SH-SY5Y (cell line): ENCODE results near the gene SSPN.

Experiments used
- GATA2 ChIP-seq: IDR thresholded peaks from 2 replicates; pipeline ENCODE4 v1.6.1; 2011; ENCODE audit warnings: mild to moderate bottlenecking, low read depth, low read length
- GATA3 ChIP-seq: IDR thresholded peaks from 2 replicates; pipeline ENCODE4 v1.6.1; 2011; ENCODE audit warnings: low read depth, mild to moderate bottlenecking, low read length, moderate library complexity

Gene SSPN

DNA sequence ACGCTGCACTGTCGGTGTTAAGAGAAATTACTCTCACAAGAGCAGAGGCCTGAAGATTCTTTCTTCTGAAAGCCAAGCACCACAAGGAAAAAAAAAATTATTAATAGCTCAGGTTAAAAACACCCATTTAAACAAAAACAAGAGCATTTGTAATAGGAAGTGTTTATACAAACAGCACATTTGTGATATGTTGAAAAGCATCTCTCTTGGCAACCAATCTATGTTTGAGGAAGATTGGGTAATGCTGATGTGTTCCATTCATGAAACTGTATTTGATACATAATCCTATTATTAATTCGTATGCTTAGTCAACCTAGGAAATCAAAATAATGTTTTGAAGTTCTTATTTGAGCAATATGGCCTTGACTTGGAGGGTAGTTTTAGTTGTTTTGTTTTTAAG lies 36.5 kb downstream of the SSPN start:
- TF ChIP-seq GATA3, result no peak
- no peak for TF ChIP-seq GATA2

DNA sequence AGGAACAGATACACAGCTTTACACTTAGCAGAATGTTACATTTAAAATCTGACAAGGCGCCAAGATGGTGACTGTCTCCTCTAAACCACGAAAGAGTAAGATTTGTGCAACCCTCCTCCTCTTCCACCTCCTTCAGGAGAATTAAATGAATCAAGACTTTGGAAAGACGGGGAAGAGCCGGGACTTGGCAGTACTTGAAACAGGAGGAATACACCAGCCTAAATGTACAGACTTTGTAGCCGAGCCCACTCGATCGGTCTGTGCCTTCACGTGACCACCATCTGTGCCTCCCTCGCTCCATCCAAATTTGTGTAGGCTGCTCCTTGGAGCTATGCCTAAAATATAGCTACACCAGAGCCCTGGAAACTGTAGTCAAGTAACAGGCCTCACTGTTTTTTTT lies 38.3 kb downstream of the SSPN start:
- no peak for TF ChIP-seq GATA3
- no peak for TF ChIP-seq GATA2

DNA sequence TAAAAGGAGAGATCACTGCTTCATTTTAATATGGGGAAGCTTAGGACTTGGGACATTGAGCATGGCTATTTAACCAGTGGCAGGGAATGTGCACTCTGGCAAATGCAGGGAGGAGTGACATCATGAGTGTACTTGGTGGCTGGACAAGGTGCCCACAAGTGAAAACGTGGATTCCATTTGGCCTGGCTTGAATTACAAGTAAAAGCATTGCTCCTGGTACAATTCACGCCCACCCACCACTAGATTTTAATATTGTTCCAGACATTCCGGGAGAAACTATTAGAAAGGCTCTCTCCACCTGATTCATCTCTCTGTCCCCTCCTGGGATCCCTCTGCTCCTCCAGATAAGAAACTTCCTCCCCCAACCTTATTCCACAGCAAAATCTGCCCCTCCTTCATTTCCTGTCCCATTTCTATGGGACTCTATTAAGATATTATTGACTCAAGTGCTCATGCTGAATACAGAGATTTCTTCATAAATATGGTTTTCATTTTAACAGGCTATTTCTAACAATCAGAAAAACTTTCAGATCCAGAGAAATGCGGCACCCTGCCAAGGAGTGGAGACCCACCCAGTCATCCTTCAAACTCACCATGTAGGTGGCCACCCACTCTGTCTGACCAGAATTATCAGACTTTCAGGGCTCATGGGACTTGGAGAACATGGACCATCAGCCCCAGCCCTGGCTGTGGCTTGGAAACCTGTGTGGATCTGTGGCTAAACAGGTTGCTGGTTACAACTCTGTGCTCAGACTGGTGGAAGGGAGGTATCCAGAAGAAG lies 43.2 kb downstream of the SSPN start:
- no peak for TF ChIP-seq GATA2
- TF ChIP-seq GATA3, result no peak

DNA sequence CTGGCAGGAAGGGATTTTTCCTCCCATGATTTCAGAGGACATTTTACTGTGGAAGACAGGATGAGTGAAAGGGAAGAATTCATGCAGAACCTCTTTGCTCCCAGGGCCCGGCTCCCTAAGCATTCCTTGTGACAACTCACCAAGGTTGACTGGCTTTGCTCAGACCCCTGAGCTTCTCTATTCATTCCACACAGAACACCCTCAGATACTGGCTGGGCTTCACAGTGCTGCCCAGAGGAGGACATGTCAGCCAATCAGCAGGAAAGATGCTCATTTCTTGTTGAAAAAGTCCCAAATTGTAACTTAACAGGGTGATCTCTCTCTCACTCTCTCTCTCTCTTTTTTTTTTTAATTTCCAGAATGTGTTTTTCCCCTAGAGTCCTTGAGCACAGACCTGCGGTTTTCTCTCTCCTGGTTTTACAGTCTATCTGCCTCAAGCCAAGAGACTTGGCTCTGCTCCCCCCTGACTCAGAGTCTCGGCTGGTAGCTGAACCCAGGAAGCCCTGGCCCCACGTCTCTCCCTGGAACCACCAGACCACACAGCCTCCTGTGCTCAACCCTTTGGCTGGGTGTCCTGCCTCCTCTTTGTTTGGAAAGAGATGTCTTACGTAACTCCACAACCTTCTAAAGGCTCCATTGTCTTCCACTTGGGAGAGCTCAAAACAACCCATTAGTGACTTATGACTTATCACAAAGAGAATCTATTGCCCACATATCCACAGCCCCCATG lies 43.9 kb downstream of the SSPN start:
- TF ChIP-seq GATA2, result no peak
- TF ChIP-seq GATA3, result no peak

DNA sequence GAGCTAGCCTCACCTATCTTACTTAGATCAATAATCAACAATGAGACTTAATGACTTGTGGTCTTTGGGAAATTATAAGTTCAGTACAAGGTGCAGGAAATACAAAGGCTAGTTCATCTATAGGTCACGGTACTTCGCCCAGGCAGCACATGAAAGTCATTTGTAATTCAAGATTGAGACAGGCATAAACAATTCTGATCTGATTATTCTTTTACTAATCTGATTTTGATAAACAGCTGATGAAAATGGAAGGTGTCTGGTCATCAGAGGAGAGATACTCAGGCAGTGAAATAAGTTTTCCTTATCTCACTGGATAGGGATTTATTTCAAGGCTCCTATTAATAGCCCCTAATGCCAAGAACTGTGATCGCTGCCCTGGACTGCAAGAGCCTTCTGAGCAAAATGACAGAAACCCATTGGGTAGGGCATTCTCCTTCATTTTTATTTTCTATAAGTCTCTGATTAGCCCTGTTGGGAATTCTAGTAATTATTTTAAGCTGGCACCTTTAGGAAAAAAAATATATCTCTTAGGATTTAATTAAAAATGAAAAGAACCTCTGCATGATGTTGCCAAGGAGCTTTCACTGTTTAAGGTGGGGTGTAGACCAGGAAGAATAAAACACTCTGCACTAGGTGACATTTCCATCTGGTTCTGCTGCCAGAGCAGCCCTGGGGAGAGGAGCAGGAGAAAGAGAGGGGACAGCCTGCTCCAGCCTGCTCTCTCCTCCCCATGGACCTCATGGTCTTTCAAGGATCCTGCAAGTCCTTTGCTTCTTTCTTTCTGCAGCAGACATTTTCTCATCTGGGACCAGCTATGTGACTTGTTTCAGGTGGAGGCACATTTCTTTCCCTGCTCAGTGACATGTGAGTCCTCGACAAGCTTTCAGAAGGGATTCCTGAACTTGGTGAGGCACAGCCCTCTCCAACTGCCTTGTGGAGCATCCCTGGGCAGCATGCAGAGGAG lies 44.8 kb downstream of the SSPN start:
- no peak for TF ChIP-seq GATA3
- TF ChIP-seq GATA2, result no peak

DNA sequence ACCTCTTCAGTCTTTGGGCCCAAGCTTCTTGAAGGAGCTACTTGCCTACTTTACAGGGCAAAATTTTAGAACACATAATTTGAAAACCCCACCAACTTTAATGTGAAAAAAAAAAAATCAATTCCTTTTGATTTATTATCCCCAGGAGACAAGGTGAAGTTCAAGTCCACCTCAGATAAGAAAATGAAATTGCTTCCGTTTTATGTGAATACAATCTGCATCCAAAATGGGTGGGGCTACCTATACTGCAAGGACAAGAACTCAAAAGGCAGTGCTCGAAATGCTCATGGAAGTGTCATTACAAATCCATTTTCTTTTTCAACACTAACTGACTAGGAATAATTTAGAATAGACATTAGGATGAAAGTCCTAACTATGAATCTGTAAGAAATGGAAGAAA lies 45.7 kb downstream of the SSPN start:
- no peak for TF ChIP-seq GATA3
- TF ChIP-seq GATA2, result no peak

DNA sequence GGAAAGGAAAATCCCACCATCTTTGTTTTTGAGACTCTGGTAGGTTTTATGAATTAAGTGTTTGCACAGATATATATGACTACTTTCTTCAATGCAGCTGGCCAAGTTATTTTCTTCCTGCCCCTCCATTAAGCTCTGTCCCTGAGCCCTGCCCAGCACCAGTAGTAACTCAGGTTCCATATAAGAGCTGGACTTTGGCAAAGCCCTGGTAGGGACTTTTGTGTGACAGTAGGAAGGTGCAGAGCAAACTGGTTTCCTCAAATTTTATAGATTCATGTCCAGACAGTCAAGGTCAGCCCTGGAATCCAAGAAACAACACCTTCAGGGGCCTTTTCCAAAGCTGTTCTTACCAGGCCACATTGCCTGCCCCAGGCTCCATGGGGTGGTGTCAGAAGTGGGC lies 47.3 kb downstream of the SSPN start:
- no peak for TF ChIP-seq GATA2
- no peak for TF ChIP-seq GATA3

DNA sequence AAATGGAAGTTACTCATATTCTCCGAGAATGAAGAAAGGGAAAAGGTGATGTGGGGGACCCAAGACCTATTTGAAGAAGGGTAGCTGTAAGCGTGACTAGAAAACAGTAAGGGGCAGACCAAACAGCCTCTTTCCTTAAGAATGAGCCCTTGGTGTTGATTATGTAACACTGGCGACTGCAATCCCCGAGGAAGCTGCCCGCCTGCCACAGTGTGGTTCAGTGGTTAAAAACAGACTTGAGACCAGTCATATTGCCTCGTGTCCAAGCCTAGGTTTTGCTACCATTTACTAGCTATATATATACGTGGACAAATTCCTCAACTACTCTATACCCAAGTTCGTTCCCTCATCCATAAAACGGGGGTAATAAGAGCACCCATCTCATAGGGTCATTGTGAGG lies 49.1 kb downstream of the SSPN start:
- TF ChIP-seq GATA2 (no peak), GATA3 (no peak)

DNA sequence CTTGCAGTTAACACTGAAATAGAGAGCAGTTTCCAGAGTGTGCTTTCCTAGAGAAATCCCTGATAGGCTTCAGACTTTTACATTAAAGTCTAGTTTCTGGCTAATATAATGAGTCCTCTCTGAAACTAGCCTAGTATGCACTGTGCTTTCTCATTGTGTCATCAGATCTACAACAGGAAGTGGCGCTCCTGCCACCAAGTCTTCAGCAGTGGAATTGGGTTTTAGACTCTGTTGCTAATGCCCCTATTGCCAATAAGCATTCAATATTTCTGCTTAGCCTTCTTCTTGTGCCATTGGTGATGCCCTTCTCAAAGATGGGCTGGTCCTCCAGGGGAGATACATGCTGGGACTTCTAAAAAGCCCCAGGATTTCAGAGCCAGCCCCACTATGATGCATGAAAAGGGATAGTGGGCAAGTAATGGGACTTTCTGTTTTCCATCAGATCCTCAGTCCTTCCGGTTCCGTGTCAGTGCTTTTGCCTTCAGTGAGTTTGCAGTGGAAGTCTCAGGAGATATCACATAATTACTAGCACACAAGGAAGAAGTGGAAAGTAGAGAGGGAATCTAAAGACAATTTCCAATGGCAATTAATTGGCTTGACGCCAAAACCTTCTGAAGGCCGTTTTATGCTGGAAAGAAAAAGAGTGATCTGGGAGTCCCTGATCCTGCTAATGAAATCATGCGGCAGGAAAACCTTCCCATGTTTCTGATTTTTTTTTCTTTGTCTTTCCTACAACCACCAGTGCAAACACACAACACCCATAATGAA lies 50.0 kb downstream of the SSPN start:
- no peak for TF ChIP-seq GATA2
- no peak for TF ChIP-seq GATA3

DNA sequence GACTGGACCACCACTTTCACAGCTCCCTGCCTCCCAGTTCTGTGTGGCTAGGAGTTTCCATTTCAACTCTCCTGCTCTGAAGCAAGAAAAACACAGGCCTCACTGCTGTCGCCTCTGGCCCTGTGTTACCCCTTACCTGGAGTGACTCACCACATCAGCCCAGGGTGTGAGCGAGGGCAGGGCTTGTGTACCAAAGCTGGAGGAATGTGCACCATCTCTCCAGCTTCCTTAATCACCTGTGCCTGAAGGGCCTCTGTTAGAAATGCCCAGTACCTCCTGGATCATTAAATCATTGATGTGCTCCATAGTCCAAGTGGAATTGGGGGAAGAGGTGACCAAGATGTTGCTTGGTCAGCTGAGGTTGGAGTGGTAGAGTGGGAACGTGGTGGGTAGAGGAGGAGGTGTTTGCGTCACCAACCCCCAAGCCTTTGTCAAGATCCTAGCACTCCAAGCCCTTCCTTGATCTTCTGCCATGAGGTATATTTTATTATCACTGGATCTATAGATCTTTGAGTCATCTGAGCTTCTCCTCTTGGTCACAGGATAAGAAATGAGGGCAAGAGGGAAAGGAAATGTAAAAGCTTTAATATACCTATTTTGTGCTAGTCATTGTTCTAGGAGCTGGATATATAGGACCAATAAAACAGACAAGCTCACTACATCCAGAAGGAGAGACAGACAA lies 51.3 kb downstream of the SSPN start:
- no peak for TF ChIP-seq GATA2
- TF ChIP-seq GATA3, result no peak

DNA sequence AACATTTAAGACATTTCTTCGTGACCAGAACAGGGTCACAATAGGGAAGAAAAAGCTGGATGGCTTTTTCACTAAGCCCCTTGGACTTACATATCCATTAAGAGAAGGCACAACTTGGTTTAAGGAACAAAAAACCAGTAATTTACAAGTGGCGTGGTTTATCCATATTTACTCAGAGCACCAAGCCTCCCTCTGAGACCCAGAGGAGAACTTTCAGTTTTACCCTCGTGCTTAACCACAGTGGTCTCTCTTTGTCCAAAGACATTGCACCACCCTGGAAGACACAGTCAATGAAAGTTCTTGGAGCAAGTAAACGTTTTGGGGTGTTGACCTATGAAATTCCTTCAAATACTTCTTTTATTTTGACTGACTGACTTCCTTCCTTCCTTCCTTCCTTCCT lies 52.5 kb downstream of the SSPN start:
- no peak for TF ChIP-seq GATA2
- no peak for TF ChIP-seq GATA3

DNA sequence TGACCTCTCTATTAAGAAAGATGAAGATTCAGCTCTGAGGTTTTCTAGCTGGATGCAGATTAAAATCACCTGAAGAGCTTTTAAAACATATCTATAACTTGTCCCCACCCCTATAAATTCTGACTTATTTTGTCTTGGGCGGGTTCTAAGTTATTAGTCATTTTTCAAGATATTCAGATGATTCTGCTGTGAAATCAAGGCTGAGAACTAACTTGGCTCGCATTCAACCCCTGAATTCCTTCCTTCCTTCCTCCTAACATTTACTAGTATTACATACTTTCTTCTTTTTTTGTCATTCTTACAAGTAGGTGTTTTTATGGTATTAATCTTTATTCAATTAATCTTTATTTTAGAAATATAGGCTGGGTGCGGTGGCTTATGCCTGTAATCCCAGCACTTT lies 55.4 kb downstream of the SSPN start:
- TF ChIP-seq GATA3 (no peak), GATA2 (no peak)

DNA sequence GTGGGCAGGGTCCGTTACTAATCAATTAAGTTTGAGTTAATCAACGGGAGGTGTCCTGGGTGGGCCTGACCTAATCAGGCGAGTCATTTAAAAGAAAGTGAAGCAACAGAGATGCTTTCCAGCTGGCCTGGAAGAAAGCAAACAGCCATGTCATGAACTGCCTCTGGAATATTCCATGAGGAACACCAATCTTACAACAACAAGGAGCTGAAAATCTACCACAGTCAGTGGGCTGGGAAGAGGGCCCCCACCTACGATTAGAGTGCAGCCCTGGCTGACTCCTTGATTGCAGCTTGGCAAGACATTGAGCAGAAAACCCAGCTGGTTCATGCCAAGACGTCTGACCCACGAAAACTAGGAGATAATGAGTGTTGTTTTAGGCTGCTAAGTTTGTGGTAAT lies 56.2 kb downstream of the SSPN start:
- TF ChIP-seq GATA3, result no peak
- no peak for TF ChIP-seq GATA2
